ENCODE measurements around the gene SLC41A3. TPM values are rescaled to one million over a fixed set of nuclear protein-coding genes. Genes with fewer than 3 reads are reported as not detected.

Gene SLC41A3
- total and polyA plus RNA-seq, 10 of the 15 experiments (the other 5 are each of a cell fraction or from before 2014, with no cell fraction given) = 8.3 to 29.5 (median 16.7) TPM

DNA sequence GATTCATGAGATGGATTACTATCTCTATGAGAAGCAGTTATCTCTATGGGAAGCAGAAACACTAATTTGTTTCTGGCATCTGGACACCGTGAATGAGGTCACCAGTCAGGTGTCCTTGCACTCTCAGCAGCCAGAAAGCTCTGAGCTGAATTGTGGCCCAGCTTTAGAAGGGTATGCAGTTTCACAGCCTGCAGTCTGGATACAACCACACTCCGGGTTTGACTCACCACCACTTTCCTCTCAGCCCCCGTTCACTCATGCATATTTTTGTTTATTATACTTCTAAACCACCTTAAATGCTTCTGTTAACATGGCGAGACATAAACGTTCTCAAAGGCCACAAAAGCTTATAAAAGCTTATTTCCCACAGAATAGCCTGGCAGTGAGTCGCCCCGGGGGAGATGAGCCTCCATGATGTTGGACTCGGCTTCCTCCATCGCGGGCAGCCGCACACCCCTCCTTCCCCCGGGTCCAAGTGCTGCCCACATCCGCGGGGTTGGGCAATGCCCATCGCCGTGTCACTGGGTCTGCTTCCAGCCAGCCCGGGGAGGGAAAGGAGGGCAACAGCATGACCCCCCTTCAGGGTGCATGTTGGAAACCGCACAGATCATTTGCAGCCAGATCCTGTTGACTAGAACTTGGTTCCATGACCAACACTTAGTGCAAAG, 16.8 kb upstream of the SLC41A3 start (continued):
- TF ChIP-seq CTCF (IDR thresholded peaks at IDR 0.05 in 2 of 3, conservative IDR thresholded peaks at IDR 0.05 in 1 of 3; ENCODE audit: control insufficient read depth in 2 of 3, extremely low read depth in 1 of 3, insufficient read depth in 1 of 3, low read depth in 3 of 3, low read length in 3 of 3) = no peak
- TF ChIP-seq TCF3 (IDR thresholded peaks at IDR 0.05; ENCODE audit: borderline replicate concordance, insufficient read depth, low read depth, low read length) = no peak
- TF ChIP-seq, protein P1, sequence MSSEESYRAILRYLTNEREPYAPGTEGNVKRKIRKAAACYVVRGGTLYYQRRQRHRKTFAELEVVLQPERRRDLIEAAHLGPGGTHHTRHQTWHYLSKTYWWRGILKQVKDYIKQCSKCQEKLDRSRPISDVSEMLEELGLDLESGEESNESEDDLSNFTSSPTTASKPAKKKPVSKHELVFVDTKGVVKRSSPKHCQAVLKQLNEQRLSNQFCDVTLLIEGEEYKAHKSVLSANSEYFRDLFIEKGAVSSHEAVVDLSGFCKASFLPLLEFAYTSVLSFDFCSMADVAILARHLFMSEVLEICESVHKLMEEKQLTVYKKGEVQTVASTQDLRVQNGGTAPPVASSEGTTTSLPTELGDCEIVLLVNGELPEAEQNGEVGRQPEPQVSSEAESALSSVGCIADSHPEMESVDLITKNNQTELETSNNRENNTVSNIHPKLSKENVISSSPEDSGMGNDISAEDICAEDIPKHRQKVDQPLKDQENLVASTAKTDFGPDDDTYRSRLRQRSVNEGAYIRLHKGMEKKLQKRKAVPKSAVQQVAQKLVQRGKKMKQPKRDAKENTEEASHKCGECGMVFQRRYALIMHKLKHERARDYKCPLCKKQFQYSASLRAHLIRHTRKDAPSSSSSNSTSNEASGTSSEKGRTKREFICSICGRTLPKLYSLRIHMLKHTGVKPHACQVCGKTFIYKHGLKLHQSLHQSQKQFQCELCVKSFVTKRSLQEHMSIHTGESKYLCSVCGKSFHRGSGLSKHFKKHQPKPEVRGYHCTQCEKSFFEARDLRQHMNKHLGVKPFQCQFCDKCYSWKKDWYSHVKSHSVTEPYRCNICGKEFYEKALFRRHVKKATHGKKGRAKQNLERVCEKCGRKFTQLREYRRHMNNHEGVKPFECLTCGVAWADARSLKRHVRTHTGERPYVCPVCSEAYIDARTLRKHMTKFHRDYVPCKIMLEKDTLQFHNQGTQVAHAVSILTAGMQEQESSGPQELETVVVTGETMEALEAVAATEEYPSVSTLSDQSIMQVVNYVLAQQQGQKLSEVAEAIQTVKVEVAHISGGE (CRISPR knock-in tag; IDR thresholded peaks at IDR 0.05) = no peak
- no peak for TF ChIP-seq CEBPZ (IDR thresholded peaks at IDR 0.05; ENCODE audit: low read depth, low read length)
- no peak for TF ChIP-seq MEF2A (IDR thresholded peaks at IDR 0.05; ENCODE audit: insufficient read depth, low read depth, low read length)
- TF ChIP-seq PAX5 (IDR thresholded peaks at IDR 0.05; ENCODE audit: borderline replicate concordance, low read depth, low read length) = peak; percentile 69; the same call in 1 of the 2 replicates
- TF ChIP-seq NRF1 (conservative IDR thresholded peaks at IDR 0.05; ENCODE audit: low read depth, low read length) = no peak
- no peak for TF ChIP-seq POLR2AphosphoS5 (IDR thresholded peaks at IDR 0.05; ENCODE audit: low read length)
- TF ChIP-seq CREM (IDR thresholded peaks at IDR 0.05; ENCODE audit: low read depth) = no peak
- peak; percentile 68; the same call in 1 of the 2 replicates for TF ChIP-seq TCF12 (IDR thresholded peaks at IDR 0.05; ENCODE audit: low read depth, low read length)
- no peak for TF ChIP-seq SREBF2 (IDR thresholded peaks at IDR 0.05; ENCODE audit: low read length)
- no peak for TF ChIP-seq RCOR1 (conservative IDR thresholded peaks at IDR 0.05; ENCODE audit: low read depth, low read length)
- no peak for TF ChIP-seq NFXL1 (IDR thresholded peaks at IDR 0.05; ENCODE audit: borderline replicate concordance)
- TF ChIP-seq ELK1 (IDR thresholded peaks at IDR 0.05; ENCODE audit: low read depth, low read length) = no peak
- TF ChIP-seq, protein P2, sequence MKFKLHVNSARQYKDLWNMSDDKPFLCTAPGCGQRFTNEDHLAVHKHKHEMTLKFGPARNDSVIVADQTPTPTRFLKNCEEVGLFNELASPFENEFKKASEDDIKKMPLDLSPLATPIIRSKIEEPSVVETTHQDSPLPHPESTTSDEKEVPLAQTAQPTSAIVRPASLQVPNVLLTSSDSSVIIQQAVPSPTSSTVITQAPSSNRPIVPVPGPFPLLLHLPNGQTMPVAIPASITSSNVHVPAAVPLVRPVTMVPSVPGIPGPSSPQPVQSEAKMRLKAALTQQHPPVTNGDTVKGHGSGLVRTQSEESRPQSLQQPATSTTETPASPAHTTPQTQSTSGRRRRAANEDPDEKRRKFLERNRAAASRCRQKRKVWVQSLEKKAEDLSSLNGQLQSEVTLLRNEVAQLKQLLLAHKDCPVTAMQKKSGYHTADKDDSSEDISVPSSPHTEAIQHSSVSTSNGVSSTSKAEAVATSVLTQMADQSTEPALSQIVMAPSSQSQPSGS (IDR thresholded peaks at IDR 0.05; ENCODE audit: low read length) = peak; percentile 70
- TF ChIP-seq CEBPB (IDR thresholded peaks at IDR 0.05; ENCODE audit: borderline replicate concordance in 1 of 2, low read depth in 2 of 2, low read length in 2 of 2) = no peak
